ENCODE data around the gene COL6A3. TPM values are rescaled to one million over a fixed set of nuclear protein-coding genes. Genes with fewer than 3 reads are reported as not detected.

COL6A3 gene
- total RNA-seq, 2 experiments from 2014 or later: 1.3 TPM

DNA sequence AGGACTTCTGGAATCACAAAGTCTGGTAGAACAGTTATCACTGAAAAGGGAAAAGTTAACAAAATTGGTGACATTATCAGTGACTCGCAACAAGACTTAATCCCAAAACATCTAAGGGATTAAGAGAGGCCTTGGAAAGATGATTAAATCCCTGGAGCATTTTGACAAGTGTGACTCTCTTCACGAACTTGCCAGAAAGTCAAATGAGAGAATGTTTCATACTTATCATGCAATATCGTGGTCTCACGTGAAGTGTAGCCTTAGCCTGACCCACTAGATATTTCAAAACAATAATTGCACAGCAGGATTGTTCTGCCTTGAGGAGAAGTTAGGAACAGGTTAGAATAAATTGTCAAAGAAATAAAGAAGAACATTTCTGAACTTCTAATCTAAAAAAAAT, 104.5 kb downstream of the COL6A3 start:
- Histone ChIP-seq H3K9me3 (ENCODE audit: control insufficient read depth in 1 of 2, insufficient read depth in 1 of 2, low read length in 2 of 2) (no peaks in the 10 kb centered on the region), H3K27ac (ENCODE audit: low read depth in 1 of 2, low read length in 2 of 2) (no peak overlapping the region), H3K27me3 (ENCODE audit: control insufficient read depth in 1 of 2, insufficient read depth in 2 of 2, low read length in 2 of 2) (no peaks in the 10 kb centered on the region), H3K4me1 (ENCODE audit: insufficient read depth, low read length) (no peaks in the 10 kb centered on the region), H3K4me3 (ENCODE audit: low read length) (no peak overlapping the region), H3K36me3 (ENCODE audit: insufficient read depth, low read length) (no peaks in the 10 kb centered on the region)
- no peaks in the 10 kb centered on the region for H3K36me3 Mint-ChIP-seq (ENCODE audit: low read depth)
- H3K4me1 Mint-ChIP-seq (ENCODE audit: low read depth): no peaks in the 10 kb centered on the region
- ChIA-PET POLR2A (no interaction called here), CTCF (no interaction called here)
- ATAC-seq (ENCODE audit: poor library complexity): no peak
- TF ChIP-seq, protein P1, sequence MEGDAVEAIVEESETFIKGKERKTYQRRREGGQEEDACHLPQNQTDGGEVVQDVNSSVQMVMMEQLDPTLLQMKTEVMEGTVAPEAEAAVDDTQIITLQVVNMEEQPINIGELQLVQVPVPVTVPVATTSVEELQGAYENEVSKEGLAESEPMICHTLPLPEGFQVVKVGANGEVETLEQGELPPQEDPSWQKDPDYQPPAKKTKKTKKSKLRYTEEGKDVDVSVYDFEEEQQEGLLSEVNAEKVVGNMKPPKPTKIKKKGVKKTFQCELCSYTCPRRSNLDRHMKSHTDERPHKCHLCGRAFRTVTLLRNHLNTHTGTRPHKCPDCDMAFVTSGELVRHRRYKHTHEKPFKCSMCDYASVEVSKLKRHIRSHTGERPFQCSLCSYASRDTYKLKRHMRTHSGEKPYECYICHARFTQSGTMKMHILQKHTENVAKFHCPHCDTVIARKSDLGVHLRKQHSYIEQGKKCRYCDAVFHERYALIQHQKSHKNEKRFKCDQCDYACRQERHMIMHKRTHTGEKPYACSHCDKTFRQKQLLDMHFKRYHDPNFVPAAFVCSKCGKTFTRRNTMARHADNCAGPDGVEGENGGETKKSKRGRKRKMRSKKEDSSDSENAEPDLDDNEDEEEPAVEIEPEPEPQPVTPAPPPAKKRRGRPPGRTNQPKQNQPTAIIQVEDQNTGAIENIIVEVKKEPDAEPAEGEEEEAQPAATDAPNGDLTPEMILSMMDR (IDR thresholded peaks at IDR 0.05): no peak
- peaks cover 8% of the 10 kb centered on the region for H3K27me3 Mint-ChIP-seq
- intact Hi-C loops (cut with DNase I, micrococcal nuclease): no loop called here
- no peak for DNase-seq
- no peak overlapping the region for H3K4me3 Mint-ChIP-seq
- no peak overlapping the region for H3K27ac Mint-ChIP-seq
- no peaks in the 10 kb centered on the region for H3K9me3 Mint-ChIP-seq

DNA sequence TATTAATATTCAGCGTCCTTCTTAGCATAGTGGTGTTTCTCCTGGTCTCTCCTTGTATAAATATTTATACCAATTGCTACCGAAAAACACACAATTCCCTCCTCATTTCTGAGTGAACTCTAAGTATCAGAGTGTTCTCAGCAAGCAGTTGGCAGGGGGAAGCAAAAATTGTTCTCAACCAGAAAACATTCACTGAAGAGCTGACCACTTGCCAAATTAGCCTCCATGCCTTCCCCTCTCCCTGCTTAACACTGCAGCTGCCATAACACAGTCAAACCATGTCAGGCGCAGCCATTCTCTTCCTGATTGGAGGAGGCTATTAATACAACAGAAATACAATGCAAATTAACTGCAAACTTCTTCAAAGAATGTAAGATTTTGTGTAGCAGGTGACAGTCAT, 105.0 kb downstream of the COL6A3 start:
- TF ChIP-seq, protein P1 (IDR thresholded peaks at IDR 0.05): no peak
- Mint-ChIP-seq H3K27ac (no peak overlapping the region), H3K4me3 (no peak overlapping the region), H3K36me3 (ENCODE audit: low read depth) (no peaks in the 10 kb centered on the region), H3K9me3 (no peaks in the 10 kb centered on the region), H3K4me1 (ENCODE audit: low read depth) (no peaks in the 10 kb centered on the region), H3K27me3 (peaks cover 7% of the 10 kb centered on the region)
- Histone ChIP-seq H3K27ac (ENCODE audit: low read depth in 1 of 2, low read length in 2 of 2) (no peak overlapping the region), H3K9me3 (ENCODE audit: control insufficient read depth in 1 of 2, insufficient read depth in 1 of 2, low read length in 2 of 2) (no peaks in the 10 kb centered on the region), H3K27me3 (ENCODE audit: control insufficient read depth in 1 of 2, insufficient read depth in 2 of 2, low read length in 2 of 2) (no peaks in the 10 kb centered on the region), H3K4me3 (ENCODE audit: low read length) (no peak overlapping the region), H3K4me1 (ENCODE audit: insufficient read depth, low read length) (no peaks in the 10 kb centered on the region), H3K36me3 (ENCODE audit: insufficient read depth, low read length) (no peaks in the 10 kb centered on the region)
- CTCF ChIA-PET: no interaction called here
- ATAC-seq (ENCODE audit: poor library complexity) (no peak), DNase-seq (no peak)
- intact Hi-C loops (cut with DNase I, micrococcal nuclease): no loop called here
- POLR2A ChIA-PET: no interaction called here

DNA sequence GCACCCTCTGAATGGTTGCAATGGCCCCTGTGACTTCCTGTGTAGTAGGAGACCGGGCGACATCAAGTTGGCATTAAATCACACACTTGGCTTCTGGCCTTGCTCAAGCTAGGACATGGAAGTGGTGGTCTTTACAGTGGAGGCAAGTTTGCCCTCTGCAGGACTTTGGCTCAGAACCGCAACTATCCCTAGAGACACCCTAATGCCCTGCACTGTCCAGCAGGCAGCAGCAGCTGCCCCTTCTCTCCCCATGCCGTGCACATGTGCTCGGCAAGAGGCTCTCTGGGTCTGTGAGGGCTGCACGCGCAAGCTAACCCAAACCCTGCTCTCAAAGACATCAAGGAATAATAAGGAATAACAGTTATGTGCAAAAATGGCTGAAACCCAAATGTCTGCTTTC, 106.5 kb downstream of the COL6A3 start:
- Histone ChIP-seq H3K9me3 (ENCODE audit: control insufficient read depth in 1 of 2, insufficient read depth in 1 of 2, low read length in 2 of 2) (peaks cover 0 to 7% of the 10 kb centered on the region in 2 experiments), H3K27me3 (ENCODE audit: control insufficient read depth in 1 of 2, insufficient read depth in 2 of 2, low read length in 2 of 2) (no peaks in the 10 kb centered on the region), H3K4me1 (ENCODE audit: insufficient read depth, low read length) (no peaks in the 10 kb centered on the region), H3K27ac (ENCODE audit: low read depth in 1 of 2, low read length in 2 of 2) (no peak overlapping the region), H3K4me3 (ENCODE audit: low read length) (no peak overlapping the region), H3K36me3 (ENCODE audit: insufficient read depth, low read length) (no peaks in the 10 kb centered on the region)
- H3K9me3 Mint-ChIP-seq: no peaks in the 10 kb centered on the region
- intact Hi-C loops (cut with DNase I, micrococcal nuclease): no loop called here
- H3K4me3 Mint-ChIP-seq: no peak overlapping the region
- ChIA-PET POLR2A (no interaction called here), CTCF (no interaction called here)
- DNase-seq: no peak
- peaks cover 2% of the 10 kb centered on the region for H3K27me3 Mint-ChIP-seq
- H3K27ac Mint-ChIP-seq: no peak overlapping the region
- TF ChIP-seq, protein P1 (IDR thresholded peaks at IDR 0.05): no peak
- no peak for ATAC-seq (ENCODE audit: poor library complexity)
- H3K36me3 Mint-ChIP-seq (ENCODE audit: low read depth): no peaks in the 10 kb centered on the region
- H3K4me1 Mint-ChIP-seq (ENCODE audit: low read depth): no peaks in the 10 kb centered on the region
